SK-N-SH (cell line): ENCODE results near the gene RGR. TPM values are rescaled to one million over a fixed set of nuclear protein-coding genes. Genes with fewer than 3 reads are reported as not detected.

ENCODE experiments used
- CTCF ChIA-PET: fragments of 300-600, 350-600 bp; formaldehyde crosslinking; extraction: SDS; loops from one replicate; lab custom pipeline; 2021; lab: Yijun Ruan, JAX
- POLR2A ChIA-PET: fragments of 350-600 bp; sonication (Branson Sonifier 250); formaldehyde crosslinking; extraction: SDS; loops from one replicate; lab custom pipeline; 2020; ENCODE audit warnings: antibody characterized with exemption, inconsistent platforms; lab: Yijun Ruan, JAX
- DNase-seq: peaks from one replicate; pipeline ENCODE4 v3.0.0; 2012
- H2AFZ ChIP-seq: fragments of 200-600 bp; sonication (generic); 2 replicates; pipeline ENCODE4 v1.8.1; 2016; ENCODE audit warnings: antibody characterized with exemption, mild to moderate bottlenecking, low read depth
- H3F3A ChIP-seq: fragments of 200-600 bp; sonication (generic); replicated peaks from 2 replicates; pipeline ENCODE3; 2016; ENCODE audit warnings: antibody characterized with exemption, mild to moderate bottlenecking; ENCODE audit not compliant: insufficient read depth
- H3K27ac ChIP-seq, 2 experiments: fragments of 200-500 bp in 1 of 2; fragments of 200-600 bp in 1 of 2; sonication (Bioruptor generic) in 1 of 2; sonication (generic), shearing (Covaris generic) in 1 of 2; 2 replicates each; pipeline versions ENCODE4 v1.5.1 to v1.6.1; 2014 to 2016; ENCODE audit warnings: low read depth in 2 of 2, inconsistent platforms in 1 of 2, low read length in 1 of 2, mild to moderate bottlenecking in 1 of 2, mixed read lengths in 1 of 2
- H3K27me3 ChIP-seq: fragments of 200-600 bp; sonication (generic), shearing (Covaris generic); 2 replicates; pipeline ENCODE4 v1.6.1; 2016; ENCODE audit warnings: mixed run types; ENCODE audit not compliant: insufficient read depth
- H3K36me3 ChIP-seq, 2 experiments: fragments of 200-500 bp in 1 of 2; fragments of 200-600 bp in 1 of 2; sonication (Bioruptor generic) in 1 of 2; sonication (generic) in 1 of 2; replicated peaks in 1 of 2; 2 replicates each; pipeline versions ENCODE3 to v1.5.1; 2014 to 2016; ENCODE audit warnings: low read length in 1 of 2, mild to moderate bottlenecking in 1 of 2; ENCODE audit not compliant: insufficient read depth in 2 of 2, control insufficient read depth in 1 of 2
- H3K4me1 ChIP-seq, 2 experiments: fragments of 200-500 bp in 1 of 2; fragments of 200-600 bp in 1 of 2; sonication (Bioruptor generic) in 1 of 2; sonication (generic), shearing (Covaris generic) in 1 of 2; 2 replicates each; pipeline versions ENCODE4 v1.5.1 to v1.6.1; 2014 to 2016; ENCODE audit warnings: low read depth in 1 of 2, low read length in 1 of 2, mixed run types in 1 of 2; ENCODE audit not compliant: insufficient read depth in 2 of 2, control insufficient read depth in 1 of 2
- H3K4me2 ChIP-seq: fragments of 200-600 bp; sonication (generic), shearing (Covaris generic); 2 replicates; pipeline ENCODE4 v1.6.1; 2017; ENCODE audit warnings: mixed run types
- H3K4me3 ChIP-seq, 2 experiments: fragments of 200-500 bp in 1 of 2; fragments of 200-600 bp in 1 of 2; sonication (Bioruptor generic) in 1 of 2; sonication (generic), shearing (Covaris generic) in 1 of 2; 2 replicates each; pipeline versions ENCODE4 v1.5.1 to v1.8.1; 2014 to 2016; ENCODE audit warnings: low read depth in 2 of 2, inconsistent platforms in 1 of 2, low read length in 1 of 2, mild to moderate bottlenecking in 1 of 2, mixed read lengths in 1 of 2, moderate library complexity in 1 of 2
- H3K79me2 ChIP-seq: fragments of 200-600 bp; sonication (generic); 2 replicates; pipeline ENCODE4 v1.8.1; 2017; ENCODE audit warnings: mild to moderate bottlenecking; ENCODE audit not compliant: insufficient read depth
- H3K9ac ChIP-seq: fragments of 200-600 bp; sonication (generic); 2 replicates; pipeline ENCODE4 v1.6.1; 2017; ENCODE audit warnings: mixed run types
- H3K9me2 ChIP-seq: fragments of 200-600 bp; sonication (generic); 2 replicates; pipeline ENCODE4 v1.6.1; 2017; ENCODE audit warnings: mixed run types
- H3K9me3 ChIP-seq: fragments of 200-600 bp; sonication (generic); 2 replicates; pipeline ENCODE4 v1.6.1; 2017; ENCODE audit warnings: mixed run types, mild to moderate bottlenecking, moderate library complexity
- H4K20me1 ChIP-seq: fragments of 200-600 bp; sonication (generic); 2 replicates; pipeline ENCODE4 v1.6.1; 2017; ENCODE audit warnings: mild to moderate bottlenecking, mixed run types; ENCODE audit not compliant: insufficient read depth
- ELF1 ChIP-seq: IDR thresholded peaks from 2 replicates; pipeline ENCODE4 v1.4.0; 2012
- EP300 ChIP-seq, 2 experiments: IDR thresholded peaks; 2 replicates each; pipeline versions ENCODE4 v1.4.0 to v1.6.1; 2012; ENCODE audit warnings: borderline replicate concordance in 1 of 2, low read depth in 1 of 2, low read length in 1 of 2
- EZH2phosphoT487 ChIP-seq: fragments of 200-600 bp; sonication (generic); IDR thresholded peaks from 2 replicates; pipeline ENCODE4 v1.6.1; 2017; ENCODE audit warnings: low read depth, mixed run types, mild to moderate bottlenecking, antibody characterized with exemption, moderate library complexity, borderline replicate concordance
- FOSL2 ChIP-seq: IDR thresholded peaks from 2 replicates; pipeline ENCODE4 v1.4.0; 2012; ENCODE audit warnings: low read depth, mild to moderate bottlenecking, moderate library complexity, borderline replicate concordance
- FOXM1 ChIP-seq: IDR thresholded peaks from 2 replicates; pipeline ENCODE4 v1.4.0; 2012; ENCODE audit warnings: low read depth, mild to moderate bottlenecking
- JUND ChIP-seq: IDR thresholded peaks from 2 replicates; pipeline ENCODE4 v1.4.0; 2012
- NRF1 ChIP-seq: IDR thresholded peaks from 2 replicates; pipeline ENCODE4 v1.6.1; 2012; ENCODE audit warnings: low read depth, mild to moderate bottlenecking, low read length
- REST ChIP-seq: IDR thresholded peaks from 2 replicates; pipeline ENCODE4 v1.6.1; 2012; ENCODE audit warnings: mild to moderate bottlenecking, low read depth, low read length, moderate library complexity
- RFX5 ChIP-seq: IDR thresholded peaks from 2 replicates; pipeline ENCODE4 v1.6.1; 2012; ENCODE audit warnings: mild to moderate bottlenecking, improper control_type of control experiment, low read length
- TAF1 ChIP-seq: IDR thresholded peaks from 2 replicates; pipeline ENCODE4 v1.6.1; 2012; ENCODE audit warnings: low read depth, mild to moderate bottlenecking, low read length, moderate library complexity, borderline replicate concordance
- USF2 ChIP-seq: fragments of 150-350 bp; IDR thresholded peaks from 2 replicates; pipeline ENCODE4 v1.6.1; 2017; ENCODE audit warnings: antibody characterized with exemption, low read length, low read depth, borderline replicate concordance
- WGBS: methylation state at CpG from one replicate; pipeline ENCODE4 v1.1.6; 2017; ENCODE audit warnings: low lambda C conversion rate; 5-methylcytosine and 5-hydroxymethylcytosine counted together
- polyA plus RNA-seq, 3 experiments: library from polyadenylated mRNA; depleted of rRNA; stranded (reverse); fragments of >200 nt; gene quantifications; 2 replicates each; pipeline ENCODE4 v1.2.3, GENCODE V29; 2012

The RGR gene
- polyA plus RNA-seq, 1 of the 3 experiments (the other 2 are of a cell fraction) = not detected

GRCh38 chr10:84243759-84244158, 1.1 kb upstream of the RGR start (continued):
- TF ChIP-seq TAF1 (no peak), RFX5 (no peak), JUND (no peak)

GRCh38 chr10:84247496-84247895, 2.6 kb downstream of the RGR start:
- Histone ChIP-seq H3K4me3 (no peak overlapping the region), H3K4me1 (no peaks in the 10 kb centered on the region), H3K4me2 (no peak overlapping the region), H3K27ac (no peak overlapping the region), H3K79me2 (no peaks in the 10 kb centered on the region), H3K9me2 (no peaks in the 10 kb centered on the region), H3K27me3 (no peaks in the 10 kb centered on the region; the same call in 1 of the 2 replicates), H4K20me1 (no peaks in the 10 kb centered on the region), H2AFZ (no peak overlapping the region), H3K36me3 (no peaks in the 10 kb centered on the region), H3K9me3 (no peaks in the 10 kb centered on the region), H3F3A (no peaks in the 10 kb centered on the region), H3K9ac (no peak overlapping the region)
- CTCF ChIA-PET = interaction anchor here (0.9 kb wide), 1 partner anchor 9 kb away, joined by 3 read pairs; no protein-coding TSS in a partner anchor
- DNase-seq = no peak
- POLR2A ChIA-PET = no interaction called here
- TF ChIP-seq EP300 (IDR thresholded peaks at IDR 0.05; ENCODE audit: borderline replicate concordance in 1 of 2, low read depth in 1 of 2, low read length in 1 of 2) = no peak
- TF ChIP-seq FOSL2 = no peak
- no peak for TF ChIP-seq FOXM1
- no peak for TF ChIP-seq REST
- TF ChIP-seq USF2 = no peak
- TF ChIP-seq NRF1 = no peak
- 50% methylated on average over 1 of the region's 6 CpGs for WGBS

GRCh38 chr10:84248794-84249193, 3.9 kb downstream of the RGR start:
- CTCF ChIA-PET = interaction anchor here (2.1 kb wide), 1 partner anchor 289 kb away, joined by 6 read pairs; no protein-coding TSS in a partner anchor
- Histone ChIP-seq H3K27ac (no peak overlapping the region), H3K9ac (no peak overlapping the region)

More at GRCh38 chr10:84248794-84249193, 3.9 kb downstream of the RGR start:
- H3K9me3 ChIP-seq = no peaks in the 10 kb centered on the region
- POLR2A ChIA-PET = no interaction called here
- H3K4me2 ChIP-seq = no peak overlapping the region
- no peaks in the 10 kb centered on the region for H4K20me1 ChIP-seq
- H3K27me3 ChIP-seq = no peaks in the 10 kb centered on the region; the same call in 1 of the 2 replicates
- no peaks in the 10 kb centered on the region for H3K36me3 ChIP-seq
- no peaks in the 10 kb centered on the region for H3K4me1 ChIP-seq
- H3F3A ChIP-seq = no peaks in the 10 kb centered on the region
- no peaks in the 10 kb centered on the region for H3K9me2 ChIP-seq
- no peak overlapping the region for H3K4me3 ChIP-seq
- DNase-seq = no peak
- H2AFZ ChIP-seq = no peak overlapping the region
- 55% methylated on average over 12 of the region's 12 CpGs for WGBS
- H3K79me2 ChIP-seq = no peaks in the 10 kb centered on the region
- TF ChIP-seq EZH2phosphoT487 = no peak
- TF ChIP-seq ELF1 = no peak
